ENCODE results near the gene ZMYND8.

The ZMYND8 gene

GRCh38 chr20:47356526-47357295, at the start of gene ZMYND8:
ZMYND8 (minus strand) TSS chr20:47356699; CDS start chr20:47356670, 29 bp downstream.
- Histone ChIP-seq H4K20me1 (ENCODE audit: insufficient read depth, low read length) (no peaks in the 10 kb centered on the region), H3K9me2 (ENCODE audit: low read depth, low read length) (no peaks in the 10 kb centered on the region), H3K27me3 (ENCODE audit: insufficient read depth, low read length) (no peaks in the 10 kb centered on the region), H3K79me2 (ENCODE audit: insufficient read depth, low read length) (peaks cover 48% of the 10 kb centered on the region), H3K9me3 (ENCODE audit: low read length) (no peaks in the 10 kb centered on the region), H3K4me3 (ENCODE audit: low read depth, low read length, poor library complexity, severe bottlenecking) (peak within 1 kb of the TSS; percentile 87), H3K4me2 (ENCODE audit: low read length) (peak within 1 kb of the TSS; percentile 77), H3K27ac (ENCODE audit: low read depth, low read length, poor library complexity, severe bottlenecking) (peak within 1 kb of the TSS; percentile 100), H3K9ac (ENCODE audit: low read length) (peak within 1 kb of the TSS; percentile 99), H2AFZ (ENCODE audit: low read length) (no peak within 1 kb of the TSS), H3K36me3 (ENCODE audit: insufficient read depth, low read length) (peaks cover 26% of the 10 kb centered on the region; the same call in 1 of the 2 replicates), H3F3A (ENCODE audit: insufficient read depth, low read length) (no peaks in the 10 kb centered on the region), H3K4me1 (ENCODE audit: insufficient read depth, low read length, severe bottlenecking) (peaks cover 82% of the 10 kb centered on the region)
- TF ChIP-seq CTCF (IDR thresholded peaks at IDR 0.05; ENCODE audit: low read length) (no peak), EZH2 (IDR thresholded peaks at IDR 0.05; ENCODE audit: borderline replicate concordance, low read length) (no peak)

- H3K9ac ChIP-seq (ENCODE audit: low read length), result peak overlapping the region; percentile 16; the same call in 1 of the 2 replicates
- H3K79me2 ChIP-seq (ENCODE audit: insufficient read depth, low read length), result peaks cover 36% of the 10 kb centered on the region
- H2AFZ ChIP-seq (ENCODE audit: low read length), result no peak overlapping the region
- H3K27me3 ChIP-seq (ENCODE audit: insufficient read depth, low read length), result no peaks in the 10 kb centered on the region
- TF ChIP-seq CTCF (IDR thresholded peaks at IDR 0.05; ENCODE audit: low read length), result no peak
- TF ChIP-seq EZH2 (IDR thresholded peaks at IDR 0.05; ENCODE audit: borderline replicate concordance, low read length), result no peak
- H3F3A ChIP-seq (ENCODE audit: insufficient read depth, low read length), result no peaks in the 10 kb centered on the region
- no peaks in the 10 kb centered on the region for H3K9me2 ChIP-seq (ENCODE audit: low read depth, low read length)
- H3K4me2 ChIP-seq (ENCODE audit: low read length), result peak overlapping the region; percentile 60
- peaks cover 70% of the 10 kb centered on the region for H3K4me1 ChIP-seq (ENCODE audit: insufficient read depth, low read length, severe bottlenecking)
- peaks cover 88% of the 10 kb centered on the region for H3K36me3 ChIP-seq (ENCODE audit: insufficient read depth, low read length)
- peak overlapping the region; percentile 36 for H3K4me3 ChIP-seq (ENCODE audit: low read depth, low read length, poor library complexity, severe bottlenecking)
- H4K20me1 ChIP-seq (ENCODE audit: insufficient read depth, low read length), result no peaks in the 10 kb centered on the region
- H3K27ac ChIP-seq (ENCODE audit: low read depth, low read length, poor library complexity, severe bottlenecking), result peak overlapping the region; percentile 100
- no peaks in the 10 kb centered on the region for H3K9me3 ChIP-seq (ENCODE audit: low read length)
These were observed 49.4 kb upstream of the ZMYND8 start for GRCh38 chr20:47405775-47406325.

DNA sequence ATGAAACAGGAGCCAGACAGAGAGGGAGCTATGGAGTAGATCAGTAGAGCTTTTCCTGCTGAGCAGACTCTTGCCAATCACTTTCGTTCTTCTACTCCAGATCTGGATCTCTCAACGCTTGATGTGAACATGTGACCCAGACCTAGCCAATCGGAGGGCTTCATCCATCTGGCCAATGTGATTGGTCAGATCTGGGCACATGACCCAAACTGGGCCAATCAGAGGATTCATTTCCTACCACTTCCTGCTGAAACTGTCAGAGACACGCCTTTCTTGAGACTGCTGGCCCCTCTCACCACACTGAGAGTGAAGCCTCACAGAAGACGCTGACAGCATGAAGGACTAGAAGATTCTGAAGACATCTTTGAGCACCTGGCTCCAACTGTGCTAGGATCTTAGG, 44.2 kb upstream of the ZMYND8 start:
- no peak overlapping the region for H2AFZ ChIP-seq (ENCODE audit: low read length)
- H3K4me3 ChIP-seq (ENCODE audit: low read depth, low read length, poor library complexity, severe bottlenecking), result no peak overlapping the region
- no peak overlapping the region for H3K27ac ChIP-seq (ENCODE audit: low read depth, low read length, poor library complexity, severe bottlenecking)
- no peaks in the 10 kb centered on the region for H3F3A ChIP-seq (ENCODE audit: insufficient read depth, low read length)
- no peaks in the 10 kb centered on the region for H3K27me3 ChIP-seq (ENCODE audit: insufficient read depth, low read length)
- no peaks in the 10 kb centered on the region for H3K9me2 ChIP-seq (ENCODE audit: low read depth, low read length)
- no peak for TF ChIP-seq CTCF (IDR thresholded peaks at IDR 0.05; ENCODE audit: low read length)
- no peak for TF ChIP-seq EZH2 (IDR thresholded peaks at IDR 0.05; ENCODE audit: borderline replicate concordance, low read length)
- peaks cover 43% of the 10 kb centered on the region for H3K4me1 ChIP-seq (ENCODE audit: insufficient read depth, low read length, severe bottlenecking)
- no peak overlapping the region for H3K4me2 ChIP-seq (ENCODE audit: low read length)
- no peaks in the 10 kb centered on the region for H3K9me3 ChIP-seq (ENCODE audit: low read length)
- no peak overlapping the region for H3K9ac ChIP-seq (ENCODE audit: low read length)
- peaks cover 6% of the 10 kb centered on the region for H3K79me2 ChIP-seq (ENCODE audit: insufficient read depth, low read length)
- no peaks in the 10 kb centered on the region for H4K20me1 ChIP-seq (ENCODE audit: insufficient read depth, low read length)
- H3K36me3 ChIP-seq (ENCODE audit: insufficient read depth, low read length), result peaks cover 92% of the 10 kb centered on the region

Measured in OCI-LY1 (cell line).